GM21576 (cell line): ENCODE measurements around the gene AHSP.
"Not testable (repeated sequence)": the region's sequence is repeated elsewhere in the genome, so short reads cannot be mapped to it uniquely, and the experiment has no call there.

ENCODE experiments used
- ATAC-seq: cut with Tn5 transposase; IDR thresholded peaks from one replicate; pipeline ENCODE4 v1.9.1; 2021; ENCODE audit warnings: mild to moderate bottlenecking, moderate library complexity; ENCODE audit not compliant: unreplicated experiment

AHSP gene, protein sequence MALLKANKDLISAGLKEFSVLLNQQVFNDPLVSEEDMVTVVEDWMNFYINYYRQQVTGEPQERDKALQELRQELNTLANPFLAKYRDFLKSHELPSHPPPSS

DNA sequence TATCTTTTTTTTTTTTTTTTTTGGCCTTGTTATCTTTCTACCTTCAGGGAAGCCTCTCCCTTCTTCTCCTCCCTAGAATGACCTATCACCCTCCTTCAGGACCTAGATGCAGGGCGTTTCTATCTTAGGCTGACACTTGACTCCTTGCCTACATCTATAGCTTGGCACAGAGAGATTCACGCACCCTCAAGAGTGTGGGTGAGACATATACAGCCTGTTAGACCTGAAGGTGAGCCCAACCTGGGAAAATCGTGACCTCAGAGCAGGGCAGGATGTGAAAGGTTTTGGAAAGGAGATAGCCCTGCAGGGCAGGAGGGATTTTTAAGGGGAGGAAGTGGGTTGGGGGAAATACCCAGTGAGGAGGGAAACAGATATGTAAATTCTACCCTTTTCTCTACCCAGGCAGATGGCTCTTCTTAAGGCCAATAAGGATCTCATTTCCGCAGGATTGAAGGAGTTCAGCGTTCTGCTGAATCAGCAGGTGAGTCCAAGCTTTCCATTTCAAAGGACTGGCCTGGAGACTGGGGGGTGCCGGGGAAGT lies at the start of gene AHSP:
Gene AHSP (plus strand): TSS at position 167 of the 541 bp plus-strand sequence. CDS start 240 bp downstream, at position 407.
- ATAC-seq, result no peak

DNA sequence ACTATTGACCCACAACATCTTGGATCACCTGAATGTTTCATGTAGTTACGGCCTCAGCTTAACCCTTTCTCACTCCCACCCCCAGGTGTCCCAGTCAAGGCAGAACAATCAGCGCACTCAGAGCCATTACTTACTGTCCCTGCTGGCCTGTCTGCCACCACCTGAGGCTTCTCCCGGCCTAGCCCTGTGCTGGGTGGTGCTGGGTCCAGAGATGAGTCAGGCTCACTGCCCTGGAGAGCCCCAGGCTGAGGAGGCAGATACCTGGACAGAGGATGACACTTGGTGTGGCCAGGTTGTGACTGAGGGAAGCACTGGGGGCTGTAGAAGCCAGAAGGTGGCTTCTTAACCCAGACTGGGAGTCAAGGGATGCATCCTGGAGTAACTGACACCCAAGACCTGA lies 48.7 kb upstream of the AHSP start:
- ATAC-seq, result no peak

DNA sequence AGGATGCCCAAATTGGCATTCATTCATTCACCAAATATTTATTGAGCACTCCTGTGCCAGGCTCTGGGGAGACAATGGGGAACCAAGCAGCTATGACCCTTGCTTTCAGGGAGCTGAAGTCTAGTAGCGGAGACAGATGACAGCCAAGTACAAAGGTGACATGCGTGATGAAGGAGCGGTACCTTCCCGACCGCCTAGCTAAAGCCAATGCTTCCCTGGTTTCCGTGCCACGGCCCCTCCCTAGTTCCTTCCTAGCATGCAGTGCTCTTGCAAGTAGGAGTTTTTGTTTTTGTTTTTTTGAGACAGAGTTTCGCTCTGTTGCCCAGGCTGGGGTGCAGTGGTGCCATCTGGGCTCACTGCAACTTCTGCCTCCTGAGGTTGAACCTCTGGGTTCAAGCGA lies 47.9 kb upstream of the AHSP start:
- ATAC-seq, result no peak

DNA sequence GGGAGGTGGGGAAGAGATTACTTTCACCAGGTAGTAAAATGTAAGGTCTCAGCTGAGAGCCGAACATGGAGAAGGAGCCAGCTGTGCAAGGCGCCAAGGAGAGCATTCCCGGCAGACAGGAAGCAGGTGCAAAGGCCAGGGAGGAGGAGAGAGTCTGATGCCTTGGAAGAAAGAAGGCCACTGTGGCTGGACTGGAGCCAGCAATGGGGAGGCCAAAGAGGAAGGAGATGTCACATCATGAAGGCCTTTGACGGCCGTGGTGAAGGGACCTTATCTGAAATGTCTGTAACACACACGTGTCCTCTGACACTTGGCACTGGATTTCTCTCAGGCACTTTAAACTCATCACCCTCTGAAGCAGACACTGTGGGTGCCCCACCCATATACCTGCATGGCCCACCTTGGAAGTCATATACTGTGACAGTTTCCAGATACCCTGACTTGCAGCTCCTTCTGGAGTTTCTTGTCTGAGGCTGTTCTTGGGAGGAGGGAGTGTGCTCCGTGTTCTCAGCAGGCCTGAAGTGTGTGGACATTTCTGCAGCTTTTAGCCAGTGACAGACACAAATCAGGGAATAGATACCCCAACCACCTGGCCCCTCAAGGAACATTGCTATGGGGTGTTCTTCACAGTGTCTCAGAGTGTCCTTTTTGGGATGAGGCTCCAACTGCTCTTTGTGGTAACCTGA lies 46.7 kb upstream of the AHSP start:
- ATAC-seq, result no peak

DNA sequence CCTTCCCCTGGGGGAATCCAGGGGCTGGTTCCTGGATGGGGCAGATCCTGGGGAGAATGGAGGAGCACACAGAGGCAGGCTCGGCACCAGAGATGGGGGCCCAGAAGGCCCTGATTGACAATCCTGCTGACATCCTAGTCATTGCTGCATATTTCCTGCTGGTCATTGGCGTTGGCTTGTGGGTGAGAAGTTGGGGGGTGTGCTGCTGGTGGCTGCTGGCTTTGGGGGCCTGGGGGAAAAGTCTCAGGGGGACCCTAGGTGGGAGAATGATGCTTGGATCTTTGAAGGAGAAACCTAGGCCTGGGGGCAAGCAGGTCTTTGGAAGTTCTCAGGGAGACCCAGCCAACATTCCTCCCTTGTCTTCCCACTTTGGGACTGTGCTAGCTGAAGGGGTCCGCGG lies 44.6 kb upstream of the AHSP start, which contains the start of gene SLC5A2:
Gene SLC5A2 (plus strand): TSS at position 43 of the 400 bp plus-strand sequence. CDS start 14 bp downstream, at position 57.
- ATAC-seq, result no peak

DNA sequence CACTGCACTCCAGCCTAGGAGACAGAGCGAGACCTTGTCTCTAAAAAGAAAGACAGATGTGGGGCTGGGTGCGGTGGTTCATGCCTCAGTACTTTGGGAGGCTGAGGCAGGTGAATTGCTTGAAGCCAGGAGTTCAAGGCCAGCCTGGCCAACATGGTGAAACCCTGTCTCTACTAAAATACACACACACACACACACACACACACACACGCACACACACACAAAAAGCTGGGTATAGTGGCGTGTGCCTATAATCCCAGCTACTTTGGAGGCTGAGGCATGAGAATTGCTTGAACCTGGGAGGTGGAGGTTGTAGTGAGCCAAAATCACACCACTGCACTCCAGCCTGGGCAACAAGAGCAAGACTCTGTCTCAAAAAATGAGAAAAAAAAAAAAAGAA lies 43.7 kb upstream of the AHSP start:
- ATAC-seq, result not testable (repeated sequence)

DNA sequence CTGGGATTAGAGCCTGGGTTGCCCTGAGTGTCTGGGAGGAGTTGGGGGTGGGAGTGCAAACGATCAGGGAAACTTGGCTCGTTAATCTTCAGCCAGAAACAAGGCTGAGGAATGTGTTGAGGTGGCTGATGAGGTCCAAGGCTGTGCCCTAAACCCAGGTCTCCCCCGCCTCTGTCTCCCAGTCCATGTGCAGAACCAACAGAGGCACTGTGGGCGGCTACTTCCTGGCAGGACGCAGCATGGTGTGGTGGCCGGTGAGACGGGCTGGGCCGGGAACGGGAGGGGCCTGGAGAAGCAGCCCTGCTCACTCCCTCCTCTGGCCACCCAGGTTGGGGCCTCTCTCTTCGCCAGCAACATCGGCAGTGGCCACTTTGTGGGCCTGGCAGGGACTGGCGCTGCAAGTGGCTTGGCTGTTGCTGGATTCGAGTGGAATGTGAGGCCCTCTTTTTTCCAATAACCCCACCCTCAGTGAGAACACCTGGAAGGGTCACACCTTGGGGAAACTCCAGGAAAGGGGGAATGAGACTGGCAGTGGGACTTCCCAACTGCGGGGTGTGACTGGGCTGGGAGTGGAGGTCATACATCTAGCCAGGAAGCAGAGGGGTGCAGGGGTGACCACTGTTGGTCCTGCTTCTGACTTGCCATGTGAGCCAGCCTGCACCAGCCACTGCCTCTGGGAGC lies 43.1 kb upstream of the AHSP start:
- ATAC-seq, result no peak

DNA sequence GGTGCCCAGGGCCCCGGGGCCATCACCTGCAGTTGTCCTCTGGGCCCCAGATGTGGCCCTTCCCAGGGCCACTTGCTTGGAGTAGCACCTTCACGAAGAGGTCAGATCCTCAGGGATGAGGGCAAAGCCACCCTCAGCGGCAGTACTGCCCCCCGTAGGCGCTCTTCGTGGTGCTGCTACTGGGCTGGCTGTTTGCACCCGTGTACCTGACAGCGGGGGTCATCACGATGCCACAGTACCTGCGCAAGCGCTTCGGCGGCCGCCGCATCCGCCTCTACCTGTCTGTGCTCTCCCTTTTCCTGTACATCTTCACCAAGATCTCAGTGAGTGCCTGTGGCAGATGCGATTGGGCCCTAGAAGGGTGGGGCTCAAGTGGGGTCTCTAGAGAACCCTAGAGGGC lies 42.1 kb upstream of the AHSP start:
- ATAC-seq, result no peak

DNA sequence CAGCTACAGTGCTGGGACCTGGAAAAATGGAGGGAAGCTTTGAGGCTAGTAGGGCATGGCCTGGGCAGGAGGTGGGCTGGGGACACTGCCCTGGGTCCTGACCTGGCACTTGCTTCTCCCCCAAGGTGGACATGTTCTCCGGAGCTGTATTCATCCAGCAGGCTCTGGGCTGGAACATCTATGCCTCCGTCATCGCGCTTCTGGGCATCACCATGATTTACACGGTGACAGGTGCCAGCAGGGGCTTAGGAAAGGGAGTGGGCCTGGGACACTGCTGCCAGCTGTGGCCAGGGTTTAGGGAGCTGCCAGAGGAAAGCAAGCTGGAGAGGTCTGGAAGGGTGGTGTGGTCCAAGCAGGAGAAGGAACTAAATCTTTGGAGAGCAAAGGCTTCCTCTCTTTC lies 41.7 kb upstream of the AHSP start:
- ATAC-seq, result no peak

DNA sequence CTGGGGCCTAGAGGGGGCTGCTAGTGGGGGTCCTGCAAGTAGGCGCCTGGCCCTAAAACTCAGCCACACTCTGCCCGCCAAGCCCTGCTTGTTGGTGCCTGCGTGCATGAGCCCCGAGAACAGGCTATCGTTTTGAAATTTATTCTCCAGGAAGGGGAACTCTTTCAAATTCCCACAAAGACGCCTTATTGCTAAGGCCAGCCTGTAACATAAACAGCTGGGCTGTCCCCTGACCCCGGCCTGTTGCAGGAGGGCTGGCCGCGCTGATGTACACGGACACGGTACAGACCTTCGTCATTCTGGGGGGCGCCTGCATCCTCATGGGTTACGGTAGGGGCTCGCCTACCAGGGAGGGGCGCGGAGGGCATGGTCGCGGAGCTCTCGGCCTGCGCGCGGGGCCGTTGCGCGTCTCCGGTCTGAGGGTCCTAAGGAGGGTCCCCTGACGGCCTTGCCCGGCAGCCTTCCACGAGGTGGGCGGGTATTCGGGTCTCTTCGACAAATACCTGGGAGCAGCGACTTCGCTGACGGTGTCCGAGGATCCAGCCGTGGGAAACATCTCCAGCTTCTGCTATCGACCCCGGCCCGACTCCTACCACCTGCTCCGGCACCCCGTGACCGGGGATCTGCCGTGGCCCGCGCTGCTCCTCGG lies 40.5 kb upstream of the AHSP start:
- no peak for ATAC-seq

DNA sequence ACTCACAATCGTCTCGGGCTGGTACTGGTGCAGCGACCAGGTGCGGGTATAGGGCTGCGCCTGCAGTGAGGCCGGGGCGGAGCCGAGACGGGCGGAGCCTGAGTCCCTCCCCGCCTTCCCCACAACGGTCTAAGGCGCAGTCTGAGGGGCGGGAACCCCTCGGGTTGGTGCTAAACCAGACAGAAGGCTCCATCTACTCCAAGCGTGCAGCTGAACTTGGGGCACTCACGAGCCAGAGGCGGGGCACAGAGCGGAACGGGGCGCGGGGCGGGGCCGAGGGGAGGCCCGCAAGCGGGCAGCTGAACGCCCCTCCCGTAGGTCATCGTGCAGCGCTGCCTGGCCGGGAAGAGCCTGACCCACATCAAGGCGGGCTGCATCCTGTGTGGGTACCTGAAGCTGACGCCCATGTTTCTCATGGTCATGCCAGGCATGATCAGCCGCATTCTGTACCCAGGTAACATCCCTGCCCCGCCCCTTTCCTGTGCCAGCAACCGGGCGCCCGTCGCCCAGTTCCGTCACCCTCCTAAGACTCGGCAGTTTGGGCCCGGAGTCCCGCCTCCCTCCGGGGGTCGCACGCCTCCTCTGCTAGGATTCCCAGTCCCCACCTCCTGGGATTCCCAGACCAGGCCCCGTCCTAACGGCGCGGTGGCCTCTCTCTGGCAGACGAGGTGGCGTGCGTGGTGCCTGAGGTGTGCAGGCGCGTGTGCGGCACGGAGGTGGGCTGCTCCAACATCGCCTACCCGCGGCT lies 39.8 kb upstream of the AHSP start:
- ATAC-seq, result no peak

DNA sequence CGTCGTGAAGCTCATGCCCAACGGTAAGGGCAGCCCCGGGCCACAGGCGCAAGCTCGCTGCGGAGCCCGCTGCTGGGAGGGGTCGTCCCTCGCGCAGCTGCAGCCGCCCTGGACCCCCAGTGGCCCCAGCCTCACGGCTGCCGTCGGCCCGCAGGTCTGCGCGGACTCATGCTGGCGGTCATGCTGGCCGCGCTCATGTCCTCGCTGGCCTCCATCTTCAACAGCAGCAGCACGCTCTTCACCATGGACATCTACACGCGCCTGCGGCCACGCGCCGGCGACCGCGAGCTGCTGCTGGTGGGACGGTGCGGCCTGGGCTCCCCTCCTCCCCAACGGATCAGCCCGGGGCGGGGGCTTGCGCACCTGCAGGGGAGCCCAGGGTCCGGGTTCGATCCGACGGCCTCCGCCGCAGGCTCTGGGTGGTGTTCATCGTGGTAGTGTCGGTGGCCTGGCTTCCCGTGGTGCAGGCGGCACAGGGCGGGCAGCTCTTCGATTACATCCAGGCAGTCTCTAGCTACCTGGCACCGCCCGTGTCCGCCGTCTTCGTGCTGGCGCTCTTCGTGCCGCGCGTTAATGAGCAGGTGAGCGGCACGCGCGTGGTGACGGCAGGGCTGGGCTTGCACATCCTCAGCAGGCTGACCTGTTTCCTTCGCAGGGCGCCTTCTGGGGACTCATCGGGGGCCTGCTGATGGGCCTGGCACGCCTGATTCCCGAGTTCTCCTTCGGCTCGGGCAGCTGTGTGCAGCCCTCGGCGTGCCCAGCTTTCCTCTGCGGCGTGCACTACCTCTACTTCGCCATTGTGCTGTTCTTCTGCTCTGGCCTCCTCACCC lies 39.0 kb upstream of the AHSP start:
- ATAC-seq, result no peak

DNA sequence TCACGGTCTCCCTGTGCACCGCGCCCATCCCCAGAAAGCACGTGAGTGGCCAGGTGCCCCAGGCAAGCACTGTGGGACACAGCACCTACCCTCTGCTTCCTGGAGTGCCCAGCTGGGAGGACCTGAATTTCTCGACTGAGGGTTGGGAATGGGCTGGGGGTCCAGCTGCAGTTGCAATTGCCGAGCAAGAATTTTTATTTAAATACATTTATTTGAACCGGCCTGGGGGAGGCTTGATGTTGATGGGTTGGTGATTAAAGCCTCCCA lies 38.5 kb upstream of the AHSP start:
- ATAC-seq, result no peak

DNA sequence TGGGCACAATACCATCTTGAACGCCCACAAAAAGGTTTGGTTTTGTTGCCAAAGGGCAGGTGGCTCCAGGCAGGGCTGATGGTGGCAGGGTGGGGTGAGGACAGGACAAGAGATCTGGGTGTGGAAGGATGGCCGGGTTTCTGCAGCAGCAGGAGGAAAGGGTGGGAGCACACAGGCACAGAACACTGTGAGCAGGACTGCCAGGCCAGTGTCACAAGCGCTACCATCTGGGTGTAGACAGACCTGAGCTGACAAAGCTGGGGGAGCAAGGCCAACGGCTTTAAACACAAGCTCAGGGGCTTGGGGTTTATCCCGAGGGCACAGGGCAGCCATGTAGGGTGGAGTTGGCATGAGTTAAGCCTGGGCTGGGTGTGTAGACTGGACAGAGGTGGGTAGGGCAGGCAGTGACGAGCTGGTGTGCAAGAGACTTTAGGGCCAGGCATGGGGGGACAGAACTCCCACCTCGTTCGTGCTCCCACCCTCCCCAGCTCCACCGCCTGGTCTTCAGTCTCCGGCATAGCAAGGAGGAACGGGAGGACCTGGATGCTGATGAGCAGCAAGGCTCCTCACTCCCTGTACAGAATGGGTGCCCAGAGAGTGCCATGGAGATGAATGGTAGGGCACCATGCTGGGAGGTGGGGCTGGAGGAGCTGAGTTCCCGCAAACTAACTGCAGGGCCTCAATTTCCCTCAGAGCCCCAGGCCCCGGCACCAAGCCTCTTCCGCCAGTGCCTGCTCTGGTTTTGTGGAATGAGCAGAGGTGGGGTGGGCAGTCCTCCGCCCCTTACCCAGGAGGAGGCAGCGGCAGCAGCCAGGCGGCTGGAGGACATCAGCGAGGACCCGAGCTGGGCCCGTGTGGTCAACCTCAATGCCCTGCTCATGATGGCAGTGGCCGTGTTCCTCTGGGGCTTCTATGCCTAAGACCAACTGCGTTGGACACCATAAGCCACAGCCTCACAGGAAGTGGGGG lies 37.8 kb upstream of the AHSP start:
- no peak for ATAC-seq

DNA sequence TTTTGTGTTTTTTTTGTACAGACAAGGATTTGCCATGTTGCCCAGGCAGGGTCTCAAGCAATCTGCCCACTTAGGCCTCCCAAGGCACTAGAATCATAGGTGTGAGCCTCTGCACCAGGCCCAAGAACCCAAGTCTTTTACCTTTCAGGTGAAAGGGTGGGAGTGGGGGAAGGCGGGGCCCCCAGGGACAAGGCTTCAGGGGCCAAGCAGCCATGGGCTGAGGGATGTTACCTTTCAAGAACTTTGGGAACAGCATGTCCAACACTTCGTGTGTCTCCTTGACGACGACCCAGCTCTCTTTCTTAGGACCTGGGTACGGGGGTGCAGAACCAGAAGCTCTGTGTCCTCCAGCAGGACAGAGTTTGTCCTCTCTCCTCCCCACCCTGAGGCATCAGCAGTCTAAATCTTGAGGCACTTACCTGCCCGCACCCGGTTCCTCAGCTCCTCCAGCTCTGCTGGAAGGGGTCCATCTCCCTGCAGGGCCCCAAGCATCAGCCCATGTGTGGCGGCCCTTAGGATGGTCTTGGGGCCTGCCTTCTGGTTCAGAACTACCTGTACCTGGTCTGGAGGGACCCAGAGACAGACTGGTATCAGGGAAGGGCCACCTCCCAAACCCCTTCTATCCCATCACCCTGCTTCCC lies 35.8 kb upstream of the AHSP start:
- no peak for ATAC-seq

DNA sequence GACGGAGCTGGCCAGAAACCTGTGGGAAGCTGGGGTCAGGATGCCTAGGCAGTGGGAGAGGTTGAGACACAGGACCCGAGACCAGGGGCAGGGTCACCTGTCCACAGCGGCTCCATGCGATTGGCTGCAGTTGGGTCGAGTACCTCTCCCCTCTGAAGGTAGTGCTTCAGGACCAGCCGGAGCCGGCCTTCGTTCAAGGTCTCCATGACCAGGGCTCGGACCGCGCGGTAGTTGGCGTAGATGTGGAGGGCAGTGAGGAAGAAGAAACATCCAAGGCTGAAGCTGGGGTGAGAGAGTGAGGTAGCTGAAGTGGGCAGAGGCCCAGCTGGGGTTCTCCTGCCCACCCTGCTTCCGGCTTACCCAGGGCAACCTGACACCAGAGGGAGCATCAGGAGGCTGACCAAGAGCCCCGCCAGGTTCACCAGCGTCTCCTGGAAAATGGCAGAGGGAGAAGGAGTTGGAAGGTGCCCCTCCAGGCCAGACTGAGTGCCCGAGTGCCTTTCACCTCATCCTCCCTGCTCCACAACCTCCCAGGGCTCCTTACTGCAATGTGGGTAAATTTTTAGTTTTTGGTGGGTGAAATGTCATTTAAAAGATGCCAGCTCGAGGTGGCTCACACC lies 34.1 kb upstream of the AHSP start:
- ATAC-seq, result no peak

DNA sequence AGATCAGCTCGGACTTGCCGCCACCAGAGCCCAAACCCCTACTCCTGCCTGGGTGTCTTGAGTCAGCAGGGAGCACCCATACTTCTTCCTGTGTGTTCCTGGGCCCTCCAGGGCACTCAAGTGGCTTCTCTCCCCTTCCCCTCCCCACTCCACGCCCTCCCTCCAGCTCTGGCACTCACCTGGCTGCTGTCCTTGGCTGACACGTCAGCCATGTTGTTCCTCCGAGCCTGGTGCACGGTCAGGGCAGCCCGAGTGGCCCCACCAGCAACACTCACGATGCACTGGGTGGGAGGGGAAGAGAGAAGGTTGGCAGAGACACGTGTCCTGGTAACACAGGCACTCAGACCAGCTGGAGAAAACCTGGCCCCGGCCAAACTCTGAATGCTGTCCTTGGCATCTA lies 31.0 kb upstream of the AHSP start:
- ATAC-seq, result no peak

DNA sequence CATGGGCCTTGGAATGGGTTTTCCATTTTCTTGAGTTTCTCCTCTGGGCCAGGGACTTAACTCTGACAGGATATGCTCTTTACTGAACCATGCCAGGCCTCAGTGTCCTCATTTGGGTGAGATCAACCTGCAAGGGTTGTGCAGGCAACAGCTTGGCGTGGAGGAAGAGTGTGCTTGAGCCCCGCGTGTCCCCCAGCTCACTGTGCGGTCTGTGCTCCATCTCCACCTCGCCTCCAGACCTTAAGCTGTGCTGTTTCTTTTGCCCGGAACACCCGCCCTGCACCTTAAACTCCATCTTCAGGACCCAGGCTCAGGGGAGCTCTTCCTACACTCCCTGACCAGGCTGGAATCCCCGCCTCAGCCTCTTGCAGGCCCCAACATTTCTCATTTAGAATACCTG lies 29.2 kb upstream of the AHSP start:
- ATAC-seq, result no peak
